ENCODE data around the gene LBP.

GRCh38 chr20:38311091-38311490 lies 35.2 kb upstream of the LBP start:
- TF ChIP-seq CTCF (IDR thresholded peaks at IDR 0.05) (no peak), POLR2A (IDR thresholded peaks at IDR 0.05) (no peak)
